Measurements from ENCODE around the gene PDZK1. TPM values are rescaled to one million over a fixed set of nuclear protein-coding genes. Genes with fewer than 3 reads are reported as not detected.
"Not testable (repeated sequence)": the region's sequence is repeated elsewhere in the genome, so short reads cannot be mapped to it uniquely, and the experiment has no call there.

Gene PDZK1
- 1 to 10 TPM in 5 of 8 experiments, under 1 TPM in 3; 0.46 to 1.8 (median 1.2) TPM for total RNA-seq

- Histone ChIP-seq H3K4me3 (no peak within 1 kb of the TSS), H3K27ac (no peak within 1 kb of the TSS), H3K4me1 (replicated peaks in 1 of 2) (no peaks in the 10 kb centered on the region)
- in situ Hi-C loops (cut with MboI; ENCODE audit: low pct_unique_long_range_greater_than_20kb in 2 of 9, low sequenced_read_pairs in 9 of 9, unreplicated experiment in 9 of 9): no loop called here
- no peak for ATAC-seq (replicated peaks in 6 of 8)
- WGBS, 10 experiments: 50 to 85% (median 66%) methylated on average over 1 to 8 of the region's 9 CpGs; no CpG with 5 or more reads in 2 of the 10 experiments
These were observed at the start of gene PDZK1 for GRCh38 chr1:145707183-145707867. Gene PDZK1, minus strand, starts transcription at chr1:145707368. Its CDS starts 19,347 bp downstream, at chr1:145688021.

- ATAC-seq (replicated peaks in 6 of 8): peak in 7 of 8 experiments; percentile 14 to 72 (median 66)
- no peak overlapping the region for H3K4me3 ChIP-seq
- H3K4me1 ChIP-seq (replicated peaks in 1 of 2): no peaks in the 10 kb centered on the region
- no peak overlapping the region for H3K27ac ChIP-seq
- 19 to 94% (median 90%) methylated on average over 2 to 5 of the region's 5 CpGs; no CpG with 5 or more reads in 1 of the 10 experiments for WGBS, 10 experiments
- in situ Hi-C loops (cut with MboI; ENCODE audit: low pct_unique_long_range_greater_than_20kb in 2 of 9, low sequenced_read_pairs in 9 of 9, unreplicated experiment in 9 of 9): loop anchor here in 1 of 9 experiments (25.0 kb wide), 1 partner anchor 111 kb away; the partner anchor contains the start of gene PIAS3
These were observed 44.4 kb upstream of the PDZK1 start for GRCh38 chr1:145751491-145752037.

- WGBS, 10 experiments: 56 to 100% (median 86%) methylated on average over 1 to 5 of the region's 5 CpGs; no CpG with 5 or more reads in 1 of the 10 experiments
- in situ Hi-C loops (cut with MboI; ENCODE audit: low pct_unique_long_range_greater_than_20kb in 2 of 9, low sequenced_read_pairs in 9 of 9, unreplicated experiment in 9 of 9): loop anchor here in 1 of 9 experiments (25.0 kb wide), 1 partner anchor 112 kb away; the partner anchor contains the start of gene PIAS3
- H3K4me3 ChIP-seq: no peak overlapping the region
- no peak overlapping the region for H3K27ac ChIP-seq
- no peaks in the 10 kb centered on the region for H3K4me1 ChIP-seq (replicated peaks in 1 of 2)
- ATAC-seq (replicated peaks in 6 of 8): no peak
These were observed 43.3 kb upstream of the PDZK1 start for GRCh38 chr1:145750426-145750825.

GRCh38 chr1:145747398-145748247 lies 40.5 kb upstream of the PDZK1 start:
- H3K4me3 ChIP-seq: no peak overlapping the region
- no peaks in the 10 kb centered on the region for H3K4me1 ChIP-seq (replicated peaks in 1 of 2)
- no peak overlapping the region for H3K27ac ChIP-seq
- 87 to 100% (median 94%) methylated on average over 2 to 9 of the region's 9 CpGs for WGBS, 10 experiments
- in situ Hi-C loops (cut with MboI; ENCODE audit: low pct_unique_long_range_greater_than_20kb in 2 of 9, low sequenced_read_pairs in 9 of 9, unreplicated experiment in 9 of 9): no loop called here
- ATAC-seq (replicated peaks in 6 of 8): no peak

GRCh38 chr1:145740269-145740668 lies 33.1 kb upstream of the PDZK1 start:
- ATAC-seq (replicated peaks in 6 of 8): no peak
- Histone ChIP-seq H3K4me3 (no peak overlapping the region), H3K4me1 (replicated peaks in 1 of 2) (no peaks in the 10 kb centered on the region), H3K27ac (no peak overlapping the region)
- 64 to 98% (median 95%) methylated on average over 2 to 4 of the region's 4 CpGs; no CpG with 5 or more reads in 1 of the 10 experiments for WGBS, 10 experiments
- in situ Hi-C loops (cut with MboI; ENCODE audit: low pct_unique_long_range_greater_than_20kb in 2 of 9, low sequenced_read_pairs in 9 of 9, unreplicated experiment in 9 of 9): no loop called here

GRCh38 chr1:145736191-145736590 lies 29.0 kb upstream of the PDZK1 start:
- ATAC-seq (replicated peaks in 6 of 8): no peak
- WGBS, 10 experiments: 80 to 100% (median 100%) methylated on average over 1 of the region's 1 CpG; no CpG with 5 or more reads in 5 of the 10 experiments
- H3K4me3 ChIP-seq: no peak overlapping the region
- H3K4me1 ChIP-seq (replicated peaks in 1 of 2): no peaks in the 10 kb centered on the region
- in situ Hi-C loops (cut with MboI; ENCODE audit: low pct_unique_long_range_greater_than_20kb in 2 of 9, low sequenced_read_pairs in 9 of 9, unreplicated experiment in 9 of 9): no loop called here
- no peak overlapping the region for H3K27ac ChIP-seq

- 67 to 100% (median 100%) methylated on average over 1 to 3 of the region's 3 CpGs; no CpG with 5 or more reads in 1 of the 10 experiments for WGBS, 10 experiments
- ATAC-seq (replicated peaks in 6 of 8): no peak
These were observed 23.7 kb upstream of the PDZK1 start for GRCh38 chr1:145730900-145731299.

GRCh38 chr1:145730467-145730866 lies 23.3 kb upstream of the PDZK1 start:
- ATAC-seq (replicated peaks in 6 of 8): no peak
- Histone ChIP-seq H3K27ac (no peak overlapping the region), H3K4me1 (replicated peaks in 1 of 2) (no peaks in the 10 kb centered on the region), H3K4me3 (no peak overlapping the region)
- in situ Hi-C loops (cut with MboI; ENCODE audit: low pct_unique_long_range_greater_than_20kb in 2 of 9, low sequenced_read_pairs in 9 of 9, unreplicated experiment in 9 of 9): no loop called here
- 80 to 100% (median 97%) methylated on average over 1 to 4 of the region's 4 CpGs; no CpG with 5 or more reads in 1 of the 10 experiments for WGBS, 10 experiments

More at GRCh38 chr1:145730900-145731299, 23.7 kb upstream of the PDZK1 start:
- no peak overlapping the region for H3K27ac ChIP-seq
- no peaks in the 10 kb centered on the region for H3K4me1 ChIP-seq (replicated peaks in 1 of 2)
- H3K4me3 ChIP-seq: no peak overlapping the region
- in situ Hi-C loops (cut with MboI; ENCODE audit: low pct_unique_long_range_greater_than_20kb in 2 of 9, low sequenced_read_pairs in 9 of 9, unreplicated experiment in 9 of 9): no loop called here

- Histone ChIP-seq H3K4me3 (no peak overlapping the region), H3K4me1 (replicated peaks in 1 of 2) (no peaks in the 10 kb centered on the region), H3K27ac (no peak overlapping the region)
- 55 to 100% (median 85%) methylated on average over 2 to 5 of the region's 5 CpGs; no CpG with 5 or more reads in 2 of the 10 experiments for WGBS, 10 experiments
- in situ Hi-C loops (cut with MboI; ENCODE audit: low pct_unique_long_range_greater_than_20kb in 2 of 9, low sequenced_read_pairs in 9 of 9, unreplicated experiment in 9 of 9): no loop called here
- ATAC-seq (replicated peaks in 6 of 8): no peak
These were observed 22.7 kb upstream of the PDZK1 start for GRCh38 chr1:145729666-145730436.

- H3K4me3 ChIP-seq: no peak overlapping the region
- 16 to 69% (median 47%) methylated on average over 1 to 5 of the region's 5 CpGs; no CpG with 5 or more reads in 3 of the 10 experiments for WGBS, 10 experiments
- no peak for ATAC-seq (replicated peaks in 6 of 8)
These were observed 22.0 kb upstream of the PDZK1 start for GRCh38 chr1:145729196-145729595.

GRCh38 chr1:145726193-145726592 lies 19.0 kb upstream of the PDZK1 start:
- in situ Hi-C loops (cut with MboI; ENCODE audit: low pct_unique_long_range_greater_than_20kb in 2 of 9, low sequenced_read_pairs in 9 of 9, unreplicated experiment in 9 of 9); H3K27ac ChIP-seq; ATAC-seq (replicated peaks in 6 of 8); H3K4me3 ChIP-seq; H3K4me1 ChIP-seq (replicated peaks in 1 of 2): not testable (repeated sequence)
- 8 to 100% (median 80%) methylated on average over 1 to 4 of the region's 5 CpGs; no CpG with 5 or more reads in 5 of the 10 experiments for WGBS, 10 experiments

More at GRCh38 chr1:145729196-145729595, 22.0 kb upstream of the PDZK1 start:
- no peaks in the 10 kb centered on the region for H3K4me1 ChIP-seq (replicated peaks in 1 of 2)
- in situ Hi-C loops (cut with MboI; ENCODE audit: low pct_unique_long_range_greater_than_20kb in 2 of 9, low sequenced_read_pairs in 9 of 9, unreplicated experiment in 9 of 9): no loop called here
- H3K27ac ChIP-seq: no peak overlapping the region
